HepG2 (cell line): ENCODE data around the gene DBNDD1. TPM values are rescaled to one million over a fixed set of nuclear protein-coding genes. Genes with fewer than 3 reads are reported as not detected.
A peak's percentile ranks its signal among the peaks of the same experiment; 100 is the strongest.

Source experiments
- KLF6 ChIP-seq: IDR thresholded peaks from 2 replicates; pipeline ENCODE4 v1.8.0; 2016; ENCODE audit warnings: missing biosample characterization, missing genetic modification reagents
- MBNL3 ChIP-seq: fragments of 250-450 bp; sonication (Bioruptor Pico); conservative IDR thresholded peaks from 2 replicates; pipeline ENCODE4 v1.8.0; 2022; ENCODE audit warnings: mild to moderate bottlenecking, inconsistent platforms
- MYC ChIP-seq: sonication (generic); formaldehyde crosslinking; IDR thresholded peaks from 2 replicates; pipeline ENCODE4 v1.9.0; 2021; ENCODE audit warnings: missing genetic modification reagents, borderline replicate concordance
- NFAT5 ChIP-seq: sonication (generic); formaldehyde crosslinking; IDR thresholded peaks from 2 replicates; pipeline ENCODE4 v1.4.0; 2020; ENCODE audit warnings: missing genetic modification reagents
- PATZ1 ChIP-seq: sonication (generic); formaldehyde crosslinking; IDR thresholded peaks from 2 replicates; pipeline ENCODE4 v1.4.0; 2020; ENCODE audit warnings: missing genetic modification reagents
- PCBP2 ChIP-seq: fragments of 200-400 bp; formaldehyde crosslinking; optimal IDR thresholded peaks from 2 replicates; pipeline ENCODE3; 2018; ENCODE audit warnings: low read length, low read depth; ENCODE audit not compliant: poor library complexity, severe bottlenecking
- PRMT3 ChIP-seq: sonication (generic); formaldehyde crosslinking; IDR thresholded peaks from 2 replicates; pipeline ENCODE4 v1.8.1; 2022; ENCODE audit warnings: low read depth, mild to moderate bottlenecking, moderate library complexity, missing genetic modification reagents, borderline replicate concordance
- RBAK ChIP-seq: sonication (generic); formaldehyde crosslinking; IDR thresholded peaks from 2 replicates; pipeline ENCODE4 v1.5.1; 2020; ENCODE audit warnings: mild to moderate bottlenecking, missing genetic modification reagents
- SAP130 ChIP-seq: IDR thresholded peaks from 2 replicates; pipeline ENCODE4 v1.6.1; 2016; ENCODE audit warnings: low read depth
- ZMYM2 ChIP-seq: sonication (generic); formaldehyde crosslinking; IDR thresholded peaks from 2 replicates; pipeline ENCODE4 v1.8.0; 2022; ENCODE audit warnings: mild to moderate bottlenecking, missing genetic modification reagents
- ZNF142 ChIP-seq: sonication (generic); formaldehyde crosslinking; IDR thresholded peaks from 2 replicates; pipeline ENCODE4 v1.4.0; 2020; ENCODE audit warnings: missing genetic modification reagents
- ZNF3 ChIP-seq: IDR thresholded peaks from 2 replicates; pipeline ENCODE4 v1.7.0; 2017; ENCODE audit warnings: inconsistent platforms
- ZNF546 ChIP-seq: sonication (generic); formaldehyde crosslinking; conservative IDR thresholded peaks from 2 replicates; pipeline ENCODE4 v1.8.1; 2023; ENCODE audit warnings: mild to moderate bottlenecking, missing genetic modification reagents
- ZNF549 ChIP-seq: sonication (generic); formaldehyde crosslinking; IDR thresholded peaks from 2 replicates; pipeline ENCODE4 v1.5.0; 2020; ENCODE audit warnings: missing genetic modification reagents
- ZNF839 ChIP-seq: sonication (generic); formaldehyde crosslinking; IDR thresholded peaks from 2 replicates; pipeline ENCODE4 v1.4.0; 2020; ENCODE audit warnings: missing genetic modification reagents, mild to moderate bottlenecking, borderline replicate concordance
- polyA plus RNA-seq, 8 experiments: library from polyadenylated mRNA; depleted of rRNA in 3 of 8; stranded (reverse) in 7 of 8; unstranded in 1 of 8; fragments of >200 nt; fragmentation: Illumina TruSeq in 4 of 8; extraction: Trizol in 4 of 8; gene quantifications; 2 replicates each; pipeline versions ENCODE4 v1.2.1 to v1.2.3, GENCODE V29; 2011 to 2016; ENCODE audit warnings: low read depth in 4 of 8, missing spikeins in 1 of 8, mixed read lengths in 1 of 8; ENCODE audit not compliant: insufficient read depth in 1 of 8
- total RNA-seq, 5 experiments: library from RNA; depleted of rRNA; stranded (reverse); fragments of >200 nt; fragmentation: Illumina TruSeq; extraction: Trizol; gene quantifications; 2 replicates each; pipeline ENCODE4 v1.2.3, GENCODE V29; 2016; ENCODE audit warnings: low read depth in 1 of 5

DBNDD1 gene
- total and polyA plus RNA-seq, 2 of the 13 experiments (the other 11 are each of a cell fraction or from before 2014, with no cell fraction given): 17.0 to 40.4 TPM

- no peak; the same call in 1 of the 2 replicates for TF ChIP-seq ZNF549 (CRISPR knock-in tag)
- no peak for TF ChIP-seq ZNF142 (CRISPR knock-in tag)
- no peak for TF ChIP-seq PCBP2
- no peak for TF ChIP-seq RBAK (CRISPR knock-in tag)
- TF ChIP-seq KLF6 (CRISPR knock-in tag): 0 out of 2 replicates have a peak, but pooled peaks have one; percentile 76
- peak; percentile 88 for TF ChIP-seq NFAT5 (CRISPR knock-in tag)
- TF ChIP-seq ZNF839 (CRISPR knock-in tag): peak; percentile 19; the same call in 1 of the 2 replicates
- peak; percentile 86 for TF ChIP-seq PATZ1 (CRISPR knock-in tag)
- TF ChIP-seq PRMT3 (CRISPR knock-in tag): no peak
- TF ChIP-seq SAP130: peak; percentile 99
- no peak for TF ChIP-seq ZMYM2
- TF ChIP-seq ZNF3 (CRISPR knock-in tag): no peak
- TF ChIP-seq MBNL3 (CRISPR knock-in tag): no peak
- peak; percentile 68 for TF ChIP-seq ZNF546 (CRISPR knock-in tag)
- TF ChIP-seq MYC (CRISPR knock-in tag): peak; percentile 82
Measured at GRCh38 chr16:90022209-90023077, 3.2 kb upstream of the DBNDD1 start (continued).
